Endothelial cell of umbilical vein (primary cell): ENCODE results near the gene VWA7. TPM values are rescaled to one million over a fixed set of nuclear protein-coding genes. Genes with fewer than 3 reads are reported as not detected.

Source experiments
- BruUV-seq: library from RNA; stranded (reverse); fragments of 400-500 nt; replicated peaks from 2 replicates; lab custom pipeline; 2021; lab: Mats Ljungman, UMichigan
- CTCF ChIA-PET: fragments of 300-600, 350-600 bp; sonication (Branson Sonifier 250); formaldehyde crosslinking; loops from one replicate; lab custom pipeline; 2021; ENCODE audit warnings: antibody characterized with exemption, inconsistent platforms; lab: Charles Lee
- POLR2A ChIA-PET: fragments of 300-600, 350-600 bp; sonication (Branson Sonifier 250); formaldehyde crosslinking; loops from one replicate; lab custom pipeline; 2021; ENCODE audit warnings: antibody characterized with exemption, inconsistent platforms; lab: Charles Lee
- DNase-seq: peaks from one replicate; pipeline ENCODE4 v3.0.0-alpha.2; 2011; ENCODE audit warnings: low read depth, low spot score
- FAIRE-seq: peaks from 2 replicates; lab custom pipeline; 2011; peaks lifted over from hg19 to GRCh38; lab: Jason Lieb, UNC
- H2AFZ ChIP-seq: 2 replicates; pipeline ENCODE4 v1.6.0; 2012; ENCODE audit warnings: low read depth, low read length, control low read depth, inconsistent platforms
- H3K27ac ChIP-seq: 2 replicates; pipeline ENCODE4 v1.5.1; 2011; ENCODE audit warnings: low read depth, mild to moderate bottlenecking, control low read depth, low read length, moderate library complexity; ENCODE audit not compliant: insufficient read depth
- H3K27me3 ChIP-seq, 2 experiments: 2 replicates each; pipeline versions ENCODE4 v1.6.0 to v1.6.1; 2011; ENCODE audit warnings: low read length in 2 of 2, mixed read lengths in 1 of 2; ENCODE audit not compliant: control insufficient read depth in 2 of 2, insufficient read depth in 2 of 2
- H3K36me3 ChIP-seq, 2 experiments: 2 replicates in 1 of 2; 3 replicates in 1 of 2; pipeline ENCODE4 v1.5.1; 2011; ENCODE audit warnings: low read length in 2 of 2, mild to moderate bottlenecking in 1 of 2, moderate library complexity in 1 of 2; ENCODE audit not compliant: control insufficient read depth in 2 of 2, insufficient read depth in 2 of 2; ENCODE audit errors: extremely low read depth in 1 of 2
- H3K4me1 ChIP-seq: 3 replicates; pipeline ENCODE4 v1.5.1; 2011; ENCODE audit warnings: mild to moderate bottlenecking, low read length; ENCODE audit not compliant: control insufficient read depth, insufficient read depth; ENCODE audit errors: extremely low read depth
- H3K4me2 ChIP-seq: 2 replicates; pipeline ENCODE4 v1.6.1; 2011; ENCODE audit warnings: low read length, control low read depth, mixed read lengths; ENCODE audit not compliant: insufficient read depth
- H3K4me3 ChIP-seq, 3 experiments: fragments of 200-600 bp in 1 of 3; sonication (generic), shearing (Covaris generic) in 1 of 3; replicated peaks in 1 of 3; 2 replicates each; pipeline ENCODE4 v1.5.1; 2011 to 2016; ENCODE audit warnings: control low read depth in 3 of 3, low read length in 3 of 3, mild to moderate bottlenecking in 2 of 3, inconsistent platforms in 1 of 3, low read depth in 1 of 3, moderate library complexity in 1 of 3; ENCODE audit not compliant: insufficient read depth in 1 of 3
- H3K79me2 ChIP-seq: 2 replicates; pipeline ENCODE4 v1.6.0; 2012; ENCODE audit warnings: low read length, inconsistent platforms; ENCODE audit not compliant: control insufficient read depth, insufficient read depth
- H3K9ac ChIP-seq: replicated peaks from 2 replicates; pipeline ENCODE3; 2011; ENCODE audit warnings: low read length, control low read depth; ENCODE audit not compliant: insufficient read depth; ENCODE audit errors: extremely low read depth
- H3K9me1 ChIP-seq: replicated peaks from 3 replicates; pipeline ENCODE4 v1.6.0; 2011; ENCODE audit warnings: mild to moderate bottlenecking, low read length; ENCODE audit not compliant: control insufficient read depth, insufficient read depth; ENCODE audit errors: extremely low read depth
- H3K9me3 ChIP-seq: replicated peaks from 2 replicates; pipeline ENCODE4 v1.5.1; 2012; ENCODE audit warnings: low read length, inconsistent platforms; ENCODE audit not compliant: control insufficient read depth, insufficient read depth
- H4K20me1 ChIP-seq: replicated peaks from 2 replicates; pipeline ENCODE3; 2011; ENCODE audit warnings: mild to moderate bottlenecking, low read length; ENCODE audit not compliant: control insufficient read depth, insufficient read depth; ENCODE audit errors: extremely low read depth
- EZH2 ChIP-seq: IDR thresholded peaks from 2 replicates; pipeline ENCODE4 v1.6.1; 2012; ENCODE audit warnings: borderline replicate concordance, low read depth, mild to moderate bottlenecking, moderate library complexity, low read length, inconsistent platforms; ENCODE audit not compliant: severe bottlenecking
- MAX ChIP-seq: IDR thresholded peaks from 2 replicates; pipeline ENCODE4 v1.6.1; 2011; ENCODE audit not compliant: insufficient read depth, insufficient read length
- POLR2A ChIP-seq: IDR thresholded peaks from 2 replicates; pipeline ENCODE4 v1.6.1; 2012; ENCODE audit warnings: low read depth, mild to moderate bottlenecking, control low read depth, low read length
- POLR2AphosphoS5 ChIP-seq: IDR thresholded peaks from 2 replicates; pipeline ENCODE4 v1.6.1; 2012; ENCODE audit warnings: low read depth, mild to moderate bottlenecking, control low read depth, low read length, moderate library complexity; ENCODE audit not compliant: insufficient read depth
- dilution Hi-C: fragments of 300-500 bp; cut with MboI; formaldehyde crosslinking; loops from one replicate; pipeline ENCODE4 v1.15.0; 2019; ENCODE audit warnings: low sequenced_read_pairs; ENCODE audit not compliant: extremely low pct_ligation_motif_present
- intact Hi-C: fragments of 100-400 bp; cut with micrococcal nuclease; formaldehyde crosslinking; loops from one replicate; pipeline ENCODE4 v1.10.0; 2022
- polyA plus RNA-seq, 4 experiments: library from polyadenylated mRNA; depleted of rRNA in 3 of 4; stranded (reverse) in 3 of 4; unstranded in 1 of 4; fragments of >200 nt; gene quantifications; 2 replicates each; pipeline versions ENCODE4 v1.2.1 to v1.2.3, GENCODE V29; 2011 to 2012; ENCODE audit warnings: missing spikeins in 1 of 4
- total RNA-seq: library from RNA; stranded (reverse); gene quantifications from 2 replicates; pipeline ENCODE4 v1.2.3, GENCODE V29; 2021

VWA7 gene
- total and polyA plus RNA-seq, 2 donors (not counting 3 experiments of a cell fraction or from before 2014, with no cell fraction given) = 0.11 to 0.51 TPM

- no peaks in the 10 kb centered on the region for H3K36me3 ChIP-seq
- TSS peak; percentile 11 for BruUV-seq
Measured at GRCh38 chr6:31739639-31740396, 37.3 kb downstream of the VWA7 start, which contains the start of gene MSH5. TSS of gene MSH5 (plus strand) at chr6:31740005. CDS start at chr6:31740467, 462 bp downstream.

More at GRCh38 chr6:31739639-31740396, 37.3 kb downstream of the VWA7 start, which contains the start of gene MSH5:
- DNase-seq (peak; percentile 100), FAIRE-seq (peak; percentile 99)
- no peaks in the 10 kb centered on the region for H3K27me3 ChIP-seq
- dilution Hi-C loops (no loop called here), intact Hi-C loops (loop anchor here (1.0 to 10.0 kb wide), 7 partner anchors 37 to 195 kb away; partner anchors contain the start of genes ABHD16A, ATP6V1G2, BAG6 and C6orf47)
- H4K20me1 ChIP-seq = no peaks in the 10 kb centered on the region
- no peaks in the 10 kb centered on the region for H3K9me3 ChIP-seq
- peak within 1 kb of the TSS; percentile 81 for H3K9ac ChIP-seq
- peak within 1 kb of the TSS; percentile 23 to 76 (median 61) for H3K4me3 ChIP-seq
- H2AFZ ChIP-seq = peak within 1 kb of the TSS; percentile 35
- TF ChIP-seq POLR2A = peak; percentile 65
- TF ChIP-seq MAX = peak; percentile 43
- peak; percentile 76 for TF ChIP-seq POLR2AphosphoS5
- TF ChIP-seq EZH2 = no peak
- no peaks in the 10 kb centered on the region for H3K9me1 ChIP-seq
- H3K27ac ChIP-seq = peak within 1 kb of the TSS; percentile 94
- CTCF ChIA-PET = interaction anchor here (0.8 to 6.0 kb wide), 10 partner anchors 10 to 104 kb away, joined by 3 to 55 read pairs (median 6); partner anchors contain the start of genes ABHD16A, DDAH2 and LY6G5C
- peaks cover 31% of the 10 kb centered on the region for H3K4me1 ChIP-seq
- H3K4me2 ChIP-seq = peak within 1 kb of the TSS; percentile 79
- POLR2A ChIA-PET = interaction anchor here (0.5 to 3.2 kb wide), 5 partner anchors 10 to 159 kb away, joined by 3 to 19 read pairs (median 4); partner anchors contain the start of genes ABHD16A, DDAH2, HSPA1A and HSPA1B
- H3K79me2 ChIP-seq = peaks cover 24% of the 10 kb centered on the region
